Activated CD8-positive, alpha-beta memory T cell treated with anti-CD3 and anti-CD28 coated beads for 36 hours (primary cell): ENCODE data around the gene SPACDR. TPM values are rescaled to one million over a fixed set of nuclear protein-coding genes. Genes with fewer than 3 reads are reported as not detected.

Experiments used
- CTCF ChIA-PET: fragments of 350-600 bp; sonication (Branson Sonifier 250); formaldehyde crosslinking; loops from one replicate; lab custom pipeline; 2021; ENCODE audit warnings: antibody characterized with exemption; lab: Charles Lee
- POLR2A ChIA-PET: fragments of 350-600 bp; sonication (Branson Sonifier 250); formaldehyde crosslinking; loops from one replicate; lab custom pipeline; 2021; ENCODE audit warnings: antibody characterized with exemption; lab: Charles Lee
- total RNA-seq, 2 experiments: library from RNA; stranded (reverse); gene quantifications; one replicate each; pipeline ENCODE4 v1.2.3, GENCODE V29; 2021

SPACDR gene
- total RNA-seq, 2 experiments from 2014 or later: 1.4 to 1.6 TPM

- CTCF ChIA-PET: interaction anchor here (1.1 to 6.0 kb wide), 3 partner anchors 88 to 96 kb away, joined by 3 to 46 read pairs (median 3); no protein-coding TSS in a partner anchor
- POLR2A ChIA-PET: no interaction called here
These were observed 8.9 kb upstream of the SPACDR start for GRCh38 chr7:100472854-100473499.

GRCh38 chr7:100472121-100472851 lies 8.2 kb upstream of the SPACDR start:
- POLR2A ChIA-PET: no interaction called here
- CTCF ChIA-PET: interaction anchor here (1.4 to 6.0 kb wide), 2 partner anchors 88 to 93 kb away, joined by 3 to 46 read pairs; no protein-coding TSS in a partner anchor

- ChIA-PET POLR2A (no interaction called here), CTCF (no interaction called here)
These were observed 7.0 kb upstream of the SPACDR start for GRCh38 chr7:100471021-100471420.

- ChIA-PET CTCF (interaction anchor here (0.6 to 2.9 kb wide), 23 partner anchors 9 to 644 kb away, joined by 3 to 23 read pairs (median 4); partner anchors contain the start of genes FBXO24, LRCH4, NYAP1 and TSC22D4), POLR2A (interaction anchor here (0.7 to 1.0 kb wide), 2 partner anchors 85 to 405 kb away, joined by 3 read pairs; partner anchors contain the start of gene SRRT)
These were observed 5.4 kb upstream of the SPACDR start for GRCh38 chr7:100469227-100470044.

GRCh38 chr7:100467638-100468373 lies 3.7 kb upstream of the SPACDR start:
- CTCF ChIA-PET: interaction anchor here (1.0 to 2.9 kb wide), 4 partner anchors 9 to 81 kb away, joined by 3 to 23 read pairs (median 7); partner anchors contain the start of gene NYAP1
- POLR2A ChIA-PET: no interaction called here

GRCh38 chr7:100466653-100467605 lies 2.9 kb upstream of the SPACDR start:
- ChIA-PET POLR2A (interaction anchor here (0.6 kb wide), 1 partner anchor 88 kb away, joined by 8 read pairs; no protein-coding TSS in a partner anchor), CTCF (interaction anchor here (1.0 kb wide), 1 partner anchor 10 kb away, joined by 4 read pairs; no protein-coding TSS in a partner anchor)

- ChIA-PET CTCF (interaction anchor here (0.8 kb wide), 1 partner anchor 58 kb away, joined by 3 read pairs; no protein-coding TSS in a partner anchor), POLR2A (interaction anchor here (0.8 to 1.0 kb wide), 3 partner anchors 12 to 27 kb away, joined by 3 to 4 read pairs (median 4); partner anchors contain the start of gene TSC22D4)
These were observed 1.7 kb upstream of the SPACDR start for GRCh38 chr7:100465702-100466311.

- CTCF ChIA-PET: interaction anchor here (0.7 to 0.8 kb wide), 2 partner anchors 58 to 279 kb away, joined by 3 read pairs; no protein-coding TSS in a partner anchor
- POLR2A ChIA-PET: interaction anchor here (0.8 to 1.0 kb wide), 3 partner anchors 12 to 26 kb away, joined by 3 to 4 read pairs (median 4); partner anchors contain the start of gene TSC22D4
These were observed 1.2 kb upstream of the SPACDR start for GRCh38 chr7:100465299-100465698.

- POLR2A ChIA-PET: interaction anchor here (0.8 kb wide), 1 partner anchor 11 kb away, joined by 3 read pairs; no protein-coding TSS in a partner anchor
- CTCF ChIA-PET: interaction anchor here (0.7 to 0.8 kb wide), 2 partner anchors 57 to 280 kb away, joined by 3 read pairs; no protein-coding TSS in a partner anchor
These were observed 731 bp upstream of the SPACDR start for GRCh38 chr7:100464791-100465190.

GRCh38 chr7:100457033-100457432 lies 7.0 kb downstream of the SPACDR start:
- CTCF ChIA-PET: no interaction called here
- POLR2A ChIA-PET: no interaction called here

GRCh38 chr7:100456562-100456961 lies 7.5 kb downstream of the SPACDR start:
- CTCF ChIA-PET: interaction anchor here (1.1 to 1.2 kb wide), 2 partner anchors 13 to 21 kb away, joined by 3 to 4 read pairs; no protein-coding TSS in a partner anchor
- POLR2A ChIA-PET: no interaction called here

GRCh38 chr7:100455206-100455605 lies 8.9 kb downstream of the SPACDR start:
- CTCF ChIA-PET: interaction anchor here (0.9 to 1.2 kb wide), 3 partner anchors 14 to 20 kb away, joined by 3 to 4 read pairs (median 4); no protein-coding TSS in a partner anchor
- POLR2A ChIA-PET: no interaction called here

- ChIA-PET CTCF (interaction anchor here (1.2 kb wide), 1 partner anchor 106 kb away, joined by 5 read pairs; no protein-coding TSS in a partner anchor), POLR2A (interaction anchor here (1.0 to 1.1 kb wide), 2 partner anchors 11 to 19 kb away, joined by 3 read pairs; no protein-coding TSS in a partner anchor)
These were observed 10.2 kb downstream of the SPACDR start for GRCh38 chr7:100453854-100454253.

GRCh38 chr7:100452513-100452912 lies 11.5 kb downstream of the SPACDR start:
- CTCF ChIA-PET: interaction anchor here (0.6 kb wide), 1 partner anchor 273 kb away, joined by 3 read pairs; no protein-coding TSS in a partner anchor
- POLR2A ChIA-PET: interaction anchor here (0.6 kb wide), 1 partner anchor 301 kb away, joined by 6 read pairs; no protein-coding TSS in a partner anchor

- ChIA-PET POLR2A (interaction anchor here (0.6 kb wide), 1 partner anchor 19 kb away, joined by 3 read pairs; no protein-coding TSS in a partner anchor), CTCF (interaction anchor here (0.6 to 1.7 kb wide), 9 partner anchors 14 to 1639 kb away, joined by 3 to 4 read pairs (median 3); partner anchors contain the start of genes NYAP1 and ZCWPW1)
These were observed 14.8 kb downstream of the SPACDR start for GRCh38 chr7:100449190-100449795.
